Hematopoietic multipotent progenitor cell treated with erythropoietin and hydrocortisone succinate and interleukin-3 and kit ligand, for 6 days (in vitro differentiated cells): ENCODE measurements around the gene EIF4H.
A peak's percentile ranks its signal among the peaks of the same experiment; 100 is the strongest.
"Not testable (repeated sequence)": the region's sequence is repeated elsewhere in the genome, so short reads cannot be mapped to it uniquely, and the experiment has no call there.

Experiments used
- DNase-seq: peaks from one replicate; pipeline ENCODE4 v3.0.0-alpha.2; 2015

EIF4H gene

DNA sequence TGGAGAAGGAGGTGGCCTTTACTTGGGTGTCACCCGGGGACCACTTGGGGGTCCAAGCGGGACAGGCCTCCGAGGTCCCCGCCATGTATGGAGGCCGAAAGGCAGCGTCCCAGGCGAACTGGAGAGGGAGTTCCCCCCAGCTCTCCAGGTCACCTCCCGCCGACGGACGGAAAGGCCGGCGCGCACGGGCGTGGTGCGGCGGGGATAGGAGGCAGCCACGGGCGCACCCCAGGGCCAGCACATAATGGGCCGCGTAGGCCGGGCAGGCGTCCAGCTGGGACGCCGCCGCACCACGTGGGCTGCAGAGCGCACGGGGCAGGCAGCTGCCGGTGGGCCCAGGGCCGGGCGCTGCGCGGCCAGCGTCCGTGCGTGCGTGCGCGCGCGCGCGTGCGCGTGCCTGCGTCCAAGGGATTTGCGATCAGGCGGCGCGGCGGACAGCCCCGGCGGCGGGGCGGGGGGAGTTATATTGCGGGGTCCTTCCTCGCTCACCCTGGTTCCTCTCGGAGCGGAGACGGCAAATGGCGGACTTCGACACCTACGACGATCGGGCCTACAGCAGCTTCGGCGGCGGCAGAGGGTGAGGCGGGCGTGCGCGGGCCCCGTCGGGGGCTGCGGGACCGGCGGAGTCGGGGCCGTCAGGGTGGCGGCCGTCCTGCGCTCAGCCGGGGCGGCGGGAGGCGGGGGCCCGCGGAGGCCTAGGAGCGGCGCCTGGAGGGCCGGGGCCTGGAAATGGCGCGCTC is at the start of gene EIF4H:
EIF4H (plus strand) TSS at position 491 of the 740 bp plus-strand sequence; CDS start at position 519, 28 bp downstream.
- peak; percentile 94 for DNase-seq

DNA sequence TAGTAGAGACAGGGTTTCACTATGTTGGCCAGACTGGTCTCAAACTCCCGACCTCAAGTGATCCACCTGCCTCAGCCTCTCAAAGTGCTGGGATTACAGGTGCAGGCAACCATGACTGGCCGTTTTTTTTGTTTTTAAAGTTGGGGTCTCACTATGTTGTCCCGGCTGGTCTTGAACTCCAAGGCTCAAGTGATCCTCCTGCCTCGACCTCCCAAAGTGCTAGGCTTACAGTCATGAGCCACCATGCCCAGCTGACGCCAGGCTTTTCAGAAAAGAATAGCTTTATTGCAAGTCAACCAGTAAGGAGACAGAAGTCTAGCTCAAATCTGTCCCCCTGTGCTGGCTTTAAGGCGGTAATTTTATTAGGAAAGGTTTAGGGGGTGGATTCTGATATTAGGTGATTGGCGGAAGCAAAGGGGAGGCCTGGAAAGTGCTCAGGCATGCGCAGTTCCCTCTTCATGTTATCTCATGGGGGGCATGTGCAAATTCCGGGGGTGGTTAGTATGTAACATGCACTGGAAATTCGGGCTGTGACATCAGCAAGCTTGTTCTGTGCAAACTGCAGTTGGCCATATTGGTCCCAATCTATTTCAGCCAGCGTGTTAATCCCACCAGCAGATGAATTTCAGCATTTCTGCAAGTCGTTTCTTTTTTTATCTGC is 47.8 kb upstream of the EIF4H start:
- DNase-seq, result no peak

DNA sequence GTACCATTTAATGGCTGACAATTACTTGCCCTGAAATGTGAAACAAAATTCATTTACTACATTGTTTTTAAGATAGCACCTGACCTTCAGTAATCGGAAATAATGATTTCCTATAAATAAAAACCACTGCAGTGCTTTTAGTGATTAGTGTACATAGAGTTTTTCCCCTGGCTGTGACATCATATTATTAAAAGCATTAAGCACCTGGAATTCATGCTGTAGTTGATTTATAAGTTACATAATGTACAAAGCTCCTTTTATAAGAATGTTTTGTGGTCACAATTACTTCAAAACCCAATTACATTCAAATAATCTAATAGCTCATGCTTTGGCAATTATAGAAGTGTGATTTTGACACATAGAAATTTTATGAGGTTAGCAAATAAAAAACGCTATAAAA is 44.3 kb upstream of the EIF4H start:
- no peak for DNase-seq

DNA sequence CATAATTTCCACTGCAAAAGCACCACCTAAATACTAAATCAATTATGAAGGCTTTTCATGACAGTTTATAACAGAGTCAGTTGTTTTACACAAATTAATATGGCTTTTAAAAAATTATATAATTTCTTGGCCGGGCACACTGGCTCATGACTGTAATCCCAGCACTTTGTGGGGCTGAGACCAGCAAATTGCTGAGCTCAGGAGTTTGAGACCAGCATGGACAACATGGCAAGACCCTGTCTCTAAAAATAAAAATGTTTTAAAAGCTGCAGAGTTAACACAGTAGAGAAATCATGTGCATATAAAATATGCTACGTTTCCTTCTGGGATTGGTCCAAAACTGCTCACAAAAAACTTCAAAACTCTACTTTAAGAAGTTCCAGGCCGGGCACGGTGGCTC is 43.6 kb upstream of the EIF4H start:
- no peak for DNase-seq

DNA sequence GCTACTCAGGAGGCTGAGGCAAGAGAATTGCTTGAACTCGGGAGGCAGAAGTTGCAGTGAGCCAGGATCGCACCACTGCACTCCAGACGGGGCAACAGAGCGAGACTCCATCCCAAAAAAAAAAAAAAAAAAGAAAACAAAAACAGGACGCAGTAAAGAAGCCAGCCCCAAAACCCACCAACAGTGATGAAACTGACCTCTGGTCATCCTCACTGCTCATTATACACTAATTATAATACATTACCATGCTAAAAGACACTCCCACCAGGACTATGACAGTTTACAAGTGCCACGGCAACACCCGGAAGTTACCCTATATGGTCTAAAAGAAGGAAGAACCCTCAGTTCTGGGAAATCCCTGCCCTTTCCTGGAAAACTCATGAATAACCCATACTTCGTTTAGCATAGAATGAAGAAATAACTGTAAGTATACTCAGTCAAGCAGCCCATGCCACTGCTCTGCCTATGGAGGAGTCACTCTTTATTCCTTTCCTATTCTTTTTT is 40.0 kb upstream of the EIF4H start:
- peak; percentile 87 for DNase-seq

DNA sequence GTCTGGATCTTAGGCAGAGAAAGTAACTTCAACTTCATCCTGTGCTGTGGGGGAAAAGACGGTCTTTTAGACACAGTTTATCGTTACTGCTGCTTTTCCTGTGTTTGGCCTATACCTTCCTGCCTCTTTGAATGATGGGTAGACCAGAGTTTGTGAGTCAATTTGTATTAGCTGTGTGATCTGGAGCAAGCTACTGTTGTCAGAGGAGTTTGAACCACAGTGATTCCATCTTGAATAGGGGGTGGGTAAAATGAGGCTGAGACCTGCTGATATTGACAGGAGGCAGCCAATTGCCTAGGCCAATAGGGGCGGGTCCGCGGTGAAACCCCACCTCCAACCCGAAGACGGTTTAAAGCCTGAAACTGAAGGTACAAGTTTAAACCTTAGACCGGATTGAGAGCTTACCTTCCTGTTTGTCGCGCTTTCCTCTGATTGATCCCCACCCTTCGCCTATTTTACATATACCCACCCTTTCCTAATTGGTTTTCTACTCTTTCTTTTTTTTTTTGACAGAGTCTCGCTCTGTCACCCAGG is 35.8 kb upstream of the EIF4H start:
- no peak for DNase-seq

DNA sequence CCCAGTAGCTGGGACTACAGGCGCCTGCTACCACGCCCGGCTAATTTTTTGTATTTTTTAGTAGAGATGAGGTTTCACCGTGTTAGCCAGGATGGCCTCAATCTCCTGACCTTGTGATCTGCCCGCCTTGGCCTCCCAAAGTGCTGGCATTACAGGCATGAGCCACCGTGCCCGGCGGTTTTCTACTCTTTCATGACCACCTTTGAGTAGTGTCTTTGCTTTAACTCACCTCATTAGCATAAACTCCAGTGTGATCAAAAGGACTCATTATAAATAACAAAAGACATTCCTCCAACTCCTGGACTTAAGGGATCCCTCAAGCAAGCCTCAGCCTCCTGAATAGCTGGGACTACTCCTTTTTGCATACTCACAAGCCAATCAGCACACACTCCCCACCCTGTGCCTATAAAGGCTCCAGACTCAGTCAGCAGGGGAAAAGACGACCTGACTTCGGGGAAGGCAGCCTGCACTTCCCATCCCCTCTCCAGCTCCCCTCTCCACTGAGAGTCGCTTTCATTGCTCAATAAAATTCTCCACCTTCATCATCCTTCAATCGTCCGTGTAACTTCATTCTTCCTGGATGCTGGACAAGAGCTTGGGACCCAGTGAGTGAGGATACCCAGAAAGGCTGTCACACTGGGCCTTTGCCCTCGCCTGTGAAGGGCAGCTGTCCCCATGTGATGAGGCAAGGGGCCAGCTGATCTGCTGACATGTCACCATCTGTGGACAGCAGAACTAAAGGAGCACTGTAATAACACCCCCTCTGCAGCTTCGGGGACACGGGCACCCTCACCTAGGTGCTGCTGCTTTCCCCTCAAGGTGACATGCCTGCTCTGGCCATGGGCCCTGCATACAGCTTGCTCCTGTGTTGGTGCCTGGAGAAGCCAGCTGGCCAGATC is 35.0 kb upstream of the EIF4H start:
- no peak for DNase-seq

DNA sequence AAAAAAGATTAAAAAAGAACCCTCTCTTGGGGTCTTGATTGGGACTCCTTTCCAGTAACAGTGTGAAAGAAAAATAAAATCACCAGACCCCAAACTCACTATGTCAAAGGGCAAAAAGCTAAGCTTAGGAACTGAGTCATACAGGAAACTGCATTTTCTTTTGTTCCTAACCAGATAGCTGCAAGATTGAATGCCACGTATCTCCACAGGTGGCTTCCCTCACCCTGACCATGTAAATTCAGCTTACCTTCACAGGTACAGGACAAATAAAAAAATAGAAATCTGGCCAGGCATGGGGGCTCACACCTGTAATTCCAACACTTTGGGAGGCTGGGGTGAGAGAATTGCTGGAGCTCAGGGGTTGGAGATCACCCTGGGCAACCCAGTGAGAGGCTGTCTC is 32.5 kb upstream of the EIF4H start:
- no peak for DNase-seq

DNA sequence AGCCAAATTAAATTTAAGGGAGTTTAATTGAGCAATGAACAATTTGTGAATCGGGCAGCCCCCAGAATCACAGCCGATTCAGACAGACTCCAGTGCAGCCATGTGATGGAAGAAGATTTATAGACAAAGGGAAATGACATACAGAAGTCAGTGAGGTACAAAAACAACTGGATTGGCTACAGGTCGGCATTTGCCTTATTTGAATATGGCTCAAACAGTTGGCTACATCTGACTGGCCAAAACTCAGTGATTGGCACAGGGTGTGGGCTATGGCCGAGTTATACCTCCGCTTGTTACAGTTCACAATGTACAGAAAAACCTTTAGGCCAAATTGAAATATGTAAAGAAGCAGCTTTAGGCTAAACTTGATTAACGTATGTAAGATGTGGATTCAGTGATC is 30.8 kb upstream of the EIF4H start:
- DNase-seq, result no peak

DNA sequence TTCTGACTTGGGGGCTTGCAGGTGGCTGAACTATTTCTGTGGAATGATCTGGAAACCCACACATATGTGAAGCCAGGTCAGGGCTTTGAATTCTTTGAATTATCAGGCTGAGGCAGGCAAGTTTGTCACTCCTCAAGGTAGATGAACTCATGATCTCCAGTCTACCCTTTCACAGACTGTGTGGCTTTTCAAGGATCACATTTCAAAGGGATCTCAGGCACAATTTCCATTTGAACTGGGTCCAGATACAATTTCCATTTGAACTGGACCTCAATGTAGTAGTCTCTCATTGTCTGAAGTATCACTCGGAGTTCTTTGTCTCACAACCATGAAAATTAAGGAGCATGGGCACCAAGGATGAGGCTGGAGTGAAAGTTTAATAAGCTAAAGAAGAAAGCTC is 25.7 kb upstream of the EIF4H start:
- no peak for DNase-seq

DNA sequence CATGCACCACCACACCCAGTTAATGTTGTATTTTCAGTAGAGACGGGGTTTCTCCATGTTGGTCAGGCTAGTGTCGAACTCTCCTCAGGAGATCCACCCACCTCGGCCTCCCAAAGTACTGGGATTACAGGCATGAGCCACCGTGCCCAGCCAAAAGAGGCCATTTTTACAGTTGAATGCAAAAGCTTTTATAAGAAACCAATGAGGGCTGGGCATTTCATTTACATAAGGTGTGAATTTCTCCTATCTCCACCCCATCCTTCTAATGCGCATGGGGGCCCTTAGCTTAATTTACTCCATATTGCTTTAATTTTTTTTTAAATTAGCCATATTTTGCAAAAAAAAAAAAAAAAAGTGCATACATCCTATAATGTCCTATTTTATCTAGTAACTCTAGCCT is 25.1 kb upstream of the EIF4H start:
- no peak for DNase-seq

DNA sequence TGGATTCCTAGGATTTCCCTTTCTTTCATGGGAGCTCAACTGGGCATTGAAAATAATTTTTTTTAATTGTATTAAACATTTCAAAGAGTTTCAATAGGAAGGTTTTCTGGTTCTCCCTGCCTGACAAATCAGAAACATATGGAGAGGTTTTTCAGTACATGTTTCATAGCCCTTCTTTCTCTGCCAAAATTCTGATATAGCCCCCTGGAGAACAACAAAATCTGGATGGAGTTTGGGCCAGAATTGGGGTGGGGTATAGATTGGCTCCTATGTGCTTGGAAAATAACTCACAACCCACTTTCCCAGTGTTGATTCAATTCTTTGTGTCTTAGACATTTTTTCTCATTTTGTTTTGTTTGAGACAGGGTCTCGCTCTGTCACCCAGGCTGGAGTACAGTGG is 24.6 kb upstream of the EIF4H start:
- DNase-seq, result no peak

DNA sequence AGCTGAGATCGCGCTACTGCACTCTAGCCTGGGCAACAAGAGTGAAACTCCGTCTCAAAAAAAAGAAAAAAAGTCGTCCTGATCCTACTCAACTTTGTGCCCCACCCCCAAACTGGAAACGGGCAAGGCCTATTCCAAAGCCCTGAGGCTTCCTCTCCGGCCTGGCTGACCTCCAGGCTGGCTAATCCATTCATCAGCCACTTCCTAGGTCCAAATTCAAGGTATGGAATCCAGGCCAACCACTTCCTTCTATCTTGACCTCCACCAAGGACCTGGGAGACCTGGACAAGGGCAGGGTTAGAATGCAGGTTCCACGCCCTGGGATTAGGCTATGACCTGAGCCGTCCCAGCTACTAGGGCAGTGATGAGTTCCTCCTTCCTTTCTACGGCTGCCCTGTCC is 20.4 kb upstream of the EIF4H start:
- no peak for DNase-seq

DNA sequence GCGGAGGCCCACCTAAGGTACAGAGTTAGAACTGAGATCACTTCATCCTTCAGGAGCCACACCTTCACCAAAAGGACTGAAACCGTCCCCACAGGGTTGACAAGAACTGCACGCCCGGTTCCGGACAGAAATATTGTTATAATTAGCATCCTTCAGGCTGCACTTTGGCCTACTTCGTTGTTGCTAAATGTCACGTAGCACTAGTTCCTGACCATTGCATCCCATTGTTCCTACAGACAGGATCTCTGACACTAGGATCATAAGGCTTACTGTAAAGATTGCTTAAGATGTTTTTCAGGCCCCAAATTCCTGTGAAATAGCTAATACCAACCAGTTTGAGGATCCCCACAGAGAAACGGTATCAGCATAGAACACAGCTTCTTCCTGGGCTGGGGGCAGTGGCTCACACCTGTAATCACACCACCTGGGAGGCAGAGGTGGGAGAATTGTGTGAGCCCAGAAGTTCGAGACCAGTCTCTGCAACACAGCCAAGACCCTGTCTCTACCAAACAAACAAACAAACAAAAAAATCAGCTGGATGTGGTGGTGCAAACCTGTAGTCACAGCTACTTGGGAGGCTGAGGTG is 18.3 kb upstream of the EIF4H start:
- DNase-seq, result no peak

DNA sequence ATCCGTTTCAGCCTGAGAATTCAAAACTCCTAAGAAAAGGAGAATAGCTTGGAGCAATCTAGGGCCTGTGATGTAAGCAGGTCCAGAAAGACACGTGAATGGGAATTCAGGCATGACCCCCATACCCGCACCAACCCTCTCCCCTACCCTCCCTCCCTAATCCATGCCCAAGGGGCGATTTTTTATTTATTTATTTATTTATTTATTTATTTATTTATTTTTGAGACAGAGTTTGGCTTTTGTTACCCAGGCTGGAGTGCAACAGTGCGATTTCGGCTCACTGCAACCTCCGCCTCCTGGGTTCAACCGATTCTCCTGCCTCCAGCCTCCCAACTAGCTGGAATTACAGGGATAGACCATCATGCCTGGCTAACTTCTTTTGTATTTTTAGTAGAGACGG is 16.6 kb upstream of the EIF4H start:
- DNase-seq, result no peak

DNA sequence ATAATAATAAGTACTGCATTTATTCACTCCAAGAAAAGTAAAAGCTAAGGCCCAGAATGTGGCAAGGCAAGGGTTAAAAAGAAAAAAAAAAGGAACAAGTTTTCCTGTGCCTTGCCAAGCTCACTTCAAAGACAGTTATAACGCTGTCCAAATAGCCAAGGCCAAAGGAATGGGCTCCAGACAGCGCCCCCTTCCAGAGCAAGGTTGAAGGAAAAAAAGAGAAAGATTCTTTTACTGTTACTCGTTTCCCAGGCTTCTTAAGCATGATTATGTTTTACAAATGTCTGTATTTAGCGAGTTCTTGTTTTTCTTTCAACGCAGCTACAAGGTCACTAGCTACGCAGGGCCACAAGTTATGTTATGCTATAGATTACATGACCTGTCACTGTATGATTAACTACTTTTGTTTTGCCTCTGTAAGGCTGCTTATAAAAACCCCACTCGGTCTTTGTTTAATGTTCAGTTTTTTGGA is 9.1 kb upstream of the EIF4H start:
- DNase-seq, result no peak

DNA sequence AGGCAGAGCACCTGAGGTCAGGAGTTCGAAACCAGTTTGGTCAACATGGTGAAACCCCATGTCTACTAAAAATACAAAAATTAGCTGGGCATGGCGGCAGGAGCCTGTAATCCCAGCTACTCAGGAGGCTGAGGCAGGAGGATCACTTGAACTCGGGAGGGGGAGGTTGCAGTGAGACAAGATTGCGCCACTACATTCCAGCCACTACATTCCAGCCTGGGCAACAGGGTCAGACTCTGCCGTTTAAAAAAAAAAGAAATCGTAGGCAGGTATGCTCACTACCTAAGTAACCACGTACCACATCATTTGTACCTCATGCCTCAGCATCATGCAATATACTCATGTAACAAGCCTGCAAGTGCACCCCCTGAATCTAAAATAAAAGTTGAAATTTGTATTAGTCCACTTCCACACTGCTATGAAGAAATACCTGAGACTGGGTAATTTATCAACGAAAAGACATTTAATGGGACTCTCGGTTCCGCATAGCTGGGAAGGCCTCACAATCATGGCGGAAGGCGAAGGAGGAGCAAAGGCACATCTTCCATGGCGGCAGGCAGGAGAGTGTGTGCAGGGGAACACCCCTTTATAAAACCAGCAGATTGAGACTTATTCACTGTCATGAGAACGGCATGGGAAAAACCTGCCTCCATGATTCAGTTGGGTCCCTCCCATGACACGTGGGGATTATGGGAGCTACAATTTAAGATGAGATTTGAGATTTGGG is 8.1 kb upstream of the EIF4H start:
- no peak for DNase-seq

DNA sequence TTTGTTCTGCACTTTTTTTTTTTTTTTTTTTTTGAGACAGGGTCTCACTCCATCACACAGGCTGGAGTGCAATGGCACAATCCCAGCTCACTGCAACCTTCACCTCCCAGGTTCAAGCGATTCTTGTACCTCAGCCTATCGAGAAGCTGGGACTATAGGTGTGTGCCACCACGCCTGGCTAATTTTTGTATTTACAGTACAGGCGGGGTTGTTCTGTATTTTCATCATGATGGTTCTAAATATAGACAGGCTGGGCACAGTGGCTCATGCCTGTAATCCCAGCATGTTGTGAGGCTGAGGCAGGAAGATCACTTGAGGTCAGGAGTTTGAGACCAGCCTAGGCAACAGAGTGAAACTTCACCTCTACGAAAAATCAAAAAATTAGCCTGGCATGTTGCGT is 6.8 kb upstream of the EIF4H start:
- not testable (repeated sequence) for DNase-seq

DNA sequence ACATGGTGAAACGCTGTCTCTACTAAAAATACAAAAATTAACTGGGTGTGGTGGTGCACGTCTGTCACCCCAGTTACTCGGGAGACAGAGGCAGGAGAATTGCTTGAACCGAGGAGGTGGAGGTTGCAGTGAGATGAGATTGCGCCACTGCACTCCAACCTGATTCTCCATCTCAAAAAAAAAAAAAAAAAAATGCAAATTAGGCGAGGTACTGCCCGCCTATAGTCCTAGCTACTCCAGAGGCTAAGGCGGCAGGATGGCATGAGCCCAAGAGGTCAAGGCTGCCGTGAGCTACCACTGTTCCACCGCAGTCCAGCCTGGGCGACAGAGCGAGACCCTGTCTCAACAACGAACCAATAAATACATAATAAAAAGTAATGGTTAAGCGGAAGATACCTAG is 1.1 kb upstream of the EIF4H start:
- DNase-seq, result no peak

DNA sequence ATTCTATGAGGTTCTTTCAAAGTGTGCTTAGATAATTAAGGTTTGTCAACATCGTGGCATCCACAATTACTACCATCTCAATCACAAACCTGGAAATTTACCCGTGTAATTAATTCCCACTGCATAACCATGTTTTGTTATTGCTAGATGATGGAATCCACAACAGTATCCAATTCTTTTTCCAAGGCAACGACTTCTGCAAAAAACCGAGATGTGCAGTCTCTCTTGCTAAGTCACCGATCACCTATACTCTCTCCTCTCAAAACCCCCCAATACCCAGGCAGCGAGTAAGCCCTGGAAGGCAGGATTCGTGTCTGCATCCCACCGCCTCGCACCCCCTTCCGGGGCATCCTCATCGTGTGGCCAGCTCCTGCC is 678 bp upstream of the EIF4H start:
- DNase-seq, result no peak

DNA sequence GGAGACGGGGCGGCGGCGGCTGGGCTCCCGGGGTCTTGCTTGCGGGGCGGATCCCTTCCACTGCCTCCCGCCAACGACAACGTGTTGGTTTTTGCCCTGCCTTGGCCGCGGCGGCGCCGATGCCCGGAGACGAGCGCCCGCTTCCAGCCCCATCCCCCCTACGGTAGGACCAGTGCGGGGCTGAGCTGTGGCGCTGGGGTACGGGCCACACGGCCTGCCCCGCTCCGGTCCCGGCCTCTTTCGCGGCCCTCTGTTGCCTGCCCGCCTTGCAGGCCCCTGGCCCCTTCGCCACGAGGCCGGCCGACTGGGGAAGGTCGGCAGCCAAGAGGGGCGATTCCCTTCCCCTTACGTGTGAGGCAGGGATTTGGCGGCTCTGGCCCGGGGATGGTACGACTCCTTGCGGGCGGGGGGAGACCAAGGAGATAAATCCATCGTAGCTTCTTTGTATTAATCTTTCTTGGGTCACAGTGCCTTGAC is 488 bp downstream of the EIF4H start:
- peak; percentile 64 for DNase-seq

DNA sequence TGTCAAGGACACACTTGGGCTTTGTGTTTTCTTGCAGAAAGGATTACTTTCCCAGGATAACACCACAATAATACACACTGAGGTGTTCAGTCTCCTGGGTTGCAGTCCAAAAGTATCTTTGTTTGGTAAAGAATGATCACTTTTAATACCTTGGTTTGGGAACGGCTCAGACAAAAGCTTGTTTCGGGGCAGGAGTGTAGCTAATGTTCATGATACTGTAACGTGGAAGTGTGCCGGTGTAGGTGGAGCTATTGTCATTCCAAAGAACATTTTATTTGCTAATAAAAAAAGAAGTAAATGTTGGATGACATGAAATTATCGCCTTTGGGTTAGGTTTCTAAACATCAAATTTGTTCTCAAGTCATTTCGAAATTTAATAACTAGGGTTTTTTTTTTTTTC is 1.2 kb downstream of the EIF4H start:
- peak; percentile 54 for DNase-seq
